Loucy (cell line): ENCODE measurements around the gene PTCSC3.

Experiments
- H2AFZ ChIP-seq: fragments of 200-600 bp; sonication (generic); 2 replicates; pipeline ENCODE4 v1.6.0; 2016; ENCODE audit warnings: antibody characterized with exemption, mild to moderate bottlenecking, low read length, moderate library complexity
- H3F3A ChIP-seq: fragments of 200-600 bp; 2 replicates; pipeline ENCODE4 v1.6.0; 2016; ENCODE audit warnings: antibody characterized with exemption, low read depth, mild to moderate bottlenecking
- H3K27me3 ChIP-seq: fragments of 200-600 bp; sonication (generic); 2 replicates; pipeline ENCODE4 v1.6.1; 2014; ENCODE audit warnings: low read length, mild to moderate bottlenecking; ENCODE audit not compliant: insufficient read depth, poor library complexity, severe bottlenecking
- H3K36me3 ChIP-seq: fragments of 200-600 bp; sonication (generic); 2 replicates; pipeline ENCODE4 v1.6.1; 2016; ENCODE audit warnings: low read length; ENCODE audit not compliant: insufficient read depth
- H3K4me1 ChIP-seq: fragments of 200-600 bp; sonication (generic); 2 replicates; pipeline ENCODE4 v1.5.1; 2014; ENCODE audit warnings: low read length, mild to moderate bottlenecking; ENCODE audit not compliant: insufficient read depth, poor library complexity, severe bottlenecking
- H3K4me2 ChIP-seq: fragments of 200-600 bp; sonication (generic); 2 replicates; pipeline ENCODE4 v1.6.0; 2014; ENCODE audit warnings: antibody characterized with exemption, low read length, low read depth, mild to moderate bottlenecking; ENCODE audit not compliant: poor library complexity, severe bottlenecking
- H3K4me3 ChIP-seq: fragments of 200-600 bp; sonication (generic); 2 replicates; pipeline ENCODE4 v1.5.1; 2014; ENCODE audit warnings: low read length, mild to moderate bottlenecking, mixed read lengths; ENCODE audit not compliant: poor library complexity, severe bottlenecking
- H3K79me2 ChIP-seq: fragments of 200-600 bp; sonication (generic); 2 replicates; pipeline ENCODE4 v1.6.1; 2014; ENCODE audit warnings: low read length; ENCODE audit not compliant: insufficient read depth
- H3K9ac ChIP-seq: fragments of 200-600 bp; sonication (generic); 2 replicates; pipeline ENCODE4 v1.6.0; 2014; ENCODE audit warnings: mild to moderate bottlenecking, low read depth, low read length, moderate library complexity; ENCODE audit not compliant: poor library complexity, severe bottlenecking
- H3K9me2 ChIP-seq: fragments of 200-600 bp; sonication (generic); replicated peaks from 2 replicates; pipeline ENCODE4 v1.6.1; 2016; ENCODE audit warnings: low read depth, low read length, mixed read lengths
- H3K9me3 ChIP-seq: fragments of 200-600 bp; sonication (generic); 2 replicates; pipeline ENCODE4 v1.6.1; 2014; ENCODE audit warnings: mild to moderate bottlenecking, antibody characterized with exemption, low read length, low read depth; ENCODE audit not compliant: insufficient read depth
- H4K20me1 ChIP-seq: fragments of 200-600 bp; sonication (generic); 2 replicates; pipeline ENCODE4 v1.6.0; 2014; ENCODE audit warnings: antibody characterized with exemption, low read length, mild to moderate bottlenecking; ENCODE audit not compliant: insufficient read depth, poor library complexity, severe bottlenecking
- EZH2phosphoT487 ChIP-seq: fragments of 200-600 bp; IDR thresholded peaks from 2 replicates; pipeline ENCODE4 v1.6.1; 2018; ENCODE audit warnings: antibody characterized with exemption, mild to moderate bottlenecking, moderate library complexity, borderline replicate concordance
- TF ChIP-seq, protein P1 (sequence below): fragments of 200-600 bp; sonication (generic); conservative IDR thresholded peaks from 2 replicates; pipeline ENCODE4 v1.5.1; 2014; ENCODE audit warnings: mild to moderate bottlenecking, antibody characterized with exemption, low read length

Gene PTCSC3

DNA sequence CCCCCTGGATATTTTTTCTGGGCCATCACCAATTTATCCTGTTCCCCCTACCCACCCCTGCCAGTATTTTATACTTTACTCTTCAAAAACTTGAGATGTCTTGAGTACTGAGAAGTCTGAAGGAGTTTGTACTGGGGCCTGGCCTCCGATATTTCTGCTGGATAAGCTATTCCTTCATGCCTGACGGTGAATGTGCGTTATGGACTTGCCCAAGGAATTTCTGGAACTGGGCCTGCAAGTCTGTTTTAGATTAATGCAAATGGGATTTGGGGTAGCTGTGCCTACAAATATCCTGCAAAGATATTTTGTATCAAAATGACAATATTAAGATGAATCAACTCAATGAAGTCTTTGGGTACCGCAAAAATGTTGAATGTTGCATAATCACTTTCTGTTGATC is at the start of gene PTCSC3:
PTCSC3 (minus strand) TSS at position 199 of the 400 bp plus-strand sequence.
- Histone ChIP-seq H4K20me1 (no peaks in the 10 kb centered on the region), H3K4me2 (no peak within 1 kb of the TSS), H3K4me3 (no peak within 1 kb of the TSS), H3K36me3 (no peaks in the 10 kb centered on the region), H2AFZ (no peak within 1 kb of the TSS), H3K9me2 (no peaks in the 10 kb centered on the region), H3K9me3 (no peaks in the 10 kb centered on the region), H3K79me2 (no peaks in the 10 kb centered on the region), H3K9ac (no peak within 1 kb of the TSS), H3K27me3 (no peaks in the 10 kb centered on the region), H3K4me1 (no peaks in the 10 kb centered on the region), H3F3A (no peaks in the 10 kb centered on the region)
- TF ChIP-seq, protein P1, sequence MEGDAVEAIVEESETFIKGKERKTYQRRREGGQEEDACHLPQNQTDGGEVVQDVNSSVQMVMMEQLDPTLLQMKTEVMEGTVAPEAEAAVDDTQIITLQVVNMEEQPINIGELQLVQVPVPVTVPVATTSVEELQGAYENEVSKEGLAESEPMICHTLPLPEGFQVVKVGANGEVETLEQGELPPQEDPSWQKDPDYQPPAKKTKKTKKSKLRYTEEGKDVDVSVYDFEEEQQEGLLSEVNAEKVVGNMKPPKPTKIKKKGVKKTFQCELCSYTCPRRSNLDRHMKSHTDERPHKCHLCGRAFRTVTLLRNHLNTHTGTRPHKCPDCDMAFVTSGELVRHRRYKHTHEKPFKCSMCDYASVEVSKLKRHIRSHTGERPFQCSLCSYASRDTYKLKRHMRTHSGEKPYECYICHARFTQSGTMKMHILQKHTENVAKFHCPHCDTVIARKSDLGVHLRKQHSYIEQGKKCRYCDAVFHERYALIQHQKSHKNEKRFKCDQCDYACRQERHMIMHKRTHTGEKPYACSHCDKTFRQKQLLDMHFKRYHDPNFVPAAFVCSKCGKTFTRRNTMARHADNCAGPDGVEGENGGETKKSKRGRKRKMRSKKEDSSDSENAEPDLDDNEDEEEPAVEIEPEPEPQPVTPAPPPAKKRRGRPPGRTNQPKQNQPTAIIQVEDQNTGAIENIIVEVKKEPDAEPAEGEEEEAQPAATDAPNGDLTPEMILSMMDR: no peak
- no peak for TF ChIP-seq EZH2phosphoT487

DNA sequence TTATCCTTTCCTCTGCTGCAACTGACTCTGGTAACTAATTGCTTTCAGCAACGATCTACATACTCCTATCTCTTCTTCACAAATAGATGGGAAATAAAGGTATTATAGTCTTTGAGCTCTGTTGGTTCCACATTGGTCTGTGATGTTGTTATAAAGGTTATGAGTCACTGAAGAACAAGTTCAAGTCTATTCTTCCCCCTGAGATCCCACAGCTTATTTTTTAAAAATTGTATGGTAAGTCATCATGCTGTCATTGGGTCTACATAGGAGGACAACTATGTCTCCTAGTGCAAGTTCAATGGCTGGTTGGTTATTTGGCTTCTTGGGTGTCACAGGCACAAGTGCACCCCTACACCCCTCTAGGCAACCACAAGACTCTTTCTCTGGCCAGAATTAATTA is 49.6 kb upstream of the PTCSC3 start:
- TF ChIP-seq, protein P1: no peak
- TF ChIP-seq EZH2phosphoT487: no peak
- Histone ChIP-seq H3F3A (no peaks in the 10 kb centered on the region), H3K9me3 (no peaks in the 10 kb centered on the region), H4K20me1 (no peaks in the 10 kb centered on the region), H3K27me3 (no peaks in the 10 kb centered on the region), H3K36me3 (no peaks in the 10 kb centered on the region), H3K9ac (no peak overlapping the region), H2AFZ (no peak overlapping the region), H3K4me2 (no peak overlapping the region), H3K4me3 (no peak overlapping the region), H3K9me2 (no peaks in the 10 kb centered on the region), H3K4me1 (no peaks in the 10 kb centered on the region), H3K79me2 (no peaks in the 10 kb centered on the region)

DNA sequence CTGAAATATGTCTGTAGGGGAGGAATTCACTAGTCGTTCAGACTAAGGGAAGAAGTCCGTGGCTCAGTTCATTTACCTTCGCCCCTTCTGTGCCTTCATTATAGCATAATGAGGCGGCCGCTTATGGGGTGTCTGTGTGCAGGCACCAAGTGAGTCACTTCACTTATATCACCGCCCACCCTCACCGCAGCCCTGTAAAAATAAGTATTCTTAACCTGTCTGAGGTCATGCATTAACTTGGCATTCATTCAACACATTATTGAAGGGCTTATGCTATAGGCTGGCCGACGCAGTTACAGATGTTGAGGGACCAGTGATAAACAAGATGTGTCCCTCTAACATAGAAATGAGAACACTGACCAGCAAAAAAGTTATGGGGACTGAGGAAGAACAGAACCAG is 47.7 kb upstream of the PTCSC3 start:
- no peaks in the 10 kb centered on the region for H3K27me3 ChIP-seq
- H3K36me3 ChIP-seq: no peaks in the 10 kb centered on the region
- TF ChIP-seq, protein P1: no peak
- no peak for TF ChIP-seq EZH2phosphoT487
- no peak overlapping the region for H2AFZ ChIP-seq
- no peak overlapping the region for H3K4me3 ChIP-seq
- H3K9me3 ChIP-seq: no peaks in the 10 kb centered on the region
- no peaks in the 10 kb centered on the region for H3K4me1 ChIP-seq
- no peaks in the 10 kb centered on the region for H3K9me2 ChIP-seq
- H4K20me1 ChIP-seq: no peaks in the 10 kb centered on the region
- no peaks in the 10 kb centered on the region for H3K79me2 ChIP-seq
- no peak overlapping the region for H3K9ac ChIP-seq
- H3K4me2 ChIP-seq: no peak overlapping the region
- no peaks in the 10 kb centered on the region for H3F3A ChIP-seq
